Stimulated activated CD8-positive, alpha-beta memory T cell treated with anti-CD3 and anti-CD28 coated beads, Interleukin-4, amount 100 ng/mL, for 24 hours (primary cell): Measurements from ENCODE around the gene YY1.
"Not testable (repeated sequence)": the region's sequence is repeated elsewhere in the genome, so short reads cannot be mapped to it uniquely, and the experiment has no call there.

Experiments used
- DNase-seq: peaks from one replicate; pipeline ENCODE4 v3.0.0-alpha.2; 2020; ENCODE audit warnings: low read depth

YY1 gene

GRCh38 chr14:100243020-100243419 lies 4.1 kb downstream of the YY1 start:
- DNase-seq = no peak

DNA sequence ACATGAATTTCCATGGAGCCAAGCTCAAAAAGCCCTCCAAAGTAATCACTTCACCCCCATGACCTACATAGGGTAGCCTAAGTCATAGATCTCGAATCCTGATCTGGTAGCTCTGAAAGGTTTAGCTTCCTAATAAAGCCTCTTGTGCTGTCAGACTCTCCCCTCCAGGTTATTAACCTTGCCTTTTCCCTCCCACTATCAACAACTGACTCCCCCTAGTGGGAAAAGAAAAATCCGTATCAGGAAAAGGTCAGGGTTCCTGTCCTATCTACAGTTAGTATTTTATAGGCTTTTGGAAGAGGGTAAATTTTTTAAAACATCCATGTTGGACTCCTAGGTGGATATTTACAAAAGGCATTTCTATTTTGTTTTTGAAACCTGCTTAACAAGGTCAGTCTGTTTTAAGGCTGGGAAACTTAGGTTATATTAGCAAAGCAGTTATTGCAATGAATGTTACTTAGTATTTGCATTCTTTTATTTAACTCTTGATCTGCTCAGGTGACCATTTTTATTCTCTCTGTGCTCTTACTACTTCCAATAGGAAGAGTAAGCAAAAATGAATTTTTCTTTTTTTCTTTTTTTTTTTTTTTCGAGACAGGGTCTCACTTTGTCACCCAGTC lies 8.0 kb downstream of the YY1 start:
- no peak for DNase-seq

GRCh38 chr14:100250732-100251465 lies 12.0 kb downstream of the YY1 start:
- no peak for DNase-seq

GRCh38 chr14:100252684-100253083 lies 13.7 kb downstream of the YY1 start:
- DNase-seq = no peak

DNA sequence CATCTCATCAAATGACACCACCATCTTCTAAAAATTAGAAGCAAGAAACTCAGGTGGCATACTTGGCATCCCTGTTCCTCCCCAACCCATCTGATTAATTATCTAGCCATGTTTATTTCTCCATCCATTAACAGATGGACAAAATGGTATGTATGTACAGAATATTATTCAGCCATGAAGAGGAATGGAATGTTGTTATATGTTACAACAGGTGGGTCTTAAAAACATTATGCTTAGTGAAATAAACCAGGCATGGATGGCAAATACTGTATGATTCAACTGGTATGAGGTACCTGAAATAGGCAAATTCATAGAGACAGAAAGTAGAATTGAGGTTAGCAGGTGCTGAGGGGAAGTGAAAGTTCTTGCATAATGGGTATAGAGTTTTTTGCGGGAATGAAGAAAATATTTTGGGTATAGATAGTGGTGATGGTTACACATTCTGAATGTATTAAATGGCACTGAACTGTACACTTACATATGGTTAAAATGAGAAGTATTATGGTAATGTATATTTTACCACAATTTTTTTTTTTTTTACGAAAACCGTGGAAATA lies 17.5 kb downstream of the YY1 start:
- DNase-seq = no peak

- no peak for DNase-seq
These were observed 22.7 kb downstream of the YY1 start for GRCh38 chr14:100261621-100262020.

GRCh38 chr14:100262545-100262944 lies 23.6 kb downstream of the YY1 start:
- no peak for DNase-seq

DNA sequence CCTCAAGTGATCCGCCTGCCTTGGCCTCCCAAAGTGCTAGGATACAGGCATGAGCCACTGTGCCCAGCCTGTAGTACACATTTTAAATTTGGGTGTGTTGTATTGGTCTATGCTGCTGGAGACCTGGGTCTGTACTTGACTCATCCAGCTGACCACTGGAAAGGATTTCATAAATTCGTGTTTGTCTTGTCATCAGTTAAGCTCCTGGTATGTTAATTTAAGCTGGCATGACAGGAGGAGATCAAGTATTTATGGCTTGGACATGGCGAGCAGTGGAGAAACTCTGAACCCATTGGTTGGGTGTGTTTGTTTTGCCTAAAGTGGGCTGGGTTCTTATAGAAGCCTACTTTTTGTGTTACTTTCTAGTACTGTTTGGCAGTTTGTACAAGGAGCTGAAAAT lies 24.2 kb downstream of the YY1 start:
- DNase-seq = no peak

DNA sequence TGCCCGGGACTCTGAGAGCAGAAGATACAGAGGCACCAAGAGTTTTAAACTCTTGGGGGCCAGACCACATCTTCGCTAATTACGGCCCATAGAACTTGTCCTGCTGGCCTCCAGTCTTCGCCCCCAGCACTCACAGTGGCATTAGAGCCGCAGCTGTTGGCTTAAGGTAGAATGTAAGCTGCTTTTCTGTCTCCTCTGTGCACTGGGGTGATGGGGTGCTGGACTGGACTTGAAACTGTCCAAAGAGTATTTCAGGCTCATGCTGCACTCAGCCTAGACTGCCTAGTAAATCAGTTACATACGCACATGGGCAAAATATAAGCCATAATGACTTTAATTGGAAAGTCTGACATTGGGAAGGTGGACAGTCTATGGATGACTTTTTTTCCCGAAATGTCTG lies 29.0 kb downstream of the YY1 start:
- DNase-seq = no peak

DNA sequence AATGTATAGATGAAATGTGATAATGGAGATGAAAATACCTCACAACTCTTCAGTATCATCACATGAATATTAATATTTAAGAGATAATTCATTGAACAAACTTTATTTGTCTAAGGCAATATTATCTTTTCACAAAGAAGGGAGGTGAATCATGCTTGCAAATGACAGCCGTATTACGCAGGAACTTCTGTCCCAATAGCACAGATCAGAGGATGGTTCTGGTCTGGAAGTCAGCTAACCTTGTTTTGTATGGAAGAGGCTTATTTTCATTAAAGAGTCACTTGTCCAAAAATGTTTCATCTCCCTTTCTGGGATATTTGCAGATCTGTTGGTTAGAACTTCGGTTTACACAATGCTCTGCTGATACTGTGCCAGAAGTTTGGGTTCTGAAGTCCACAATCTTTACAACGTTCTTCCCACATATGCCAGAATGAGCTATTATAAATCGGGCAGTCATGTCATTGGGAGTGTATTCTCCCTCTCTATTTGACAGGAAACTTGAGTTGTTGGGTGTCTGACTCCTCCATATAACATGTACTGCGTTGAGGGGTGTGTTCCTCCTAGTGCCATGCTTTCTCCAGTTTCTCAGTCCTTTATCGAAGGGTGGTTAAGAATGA lies 29.8 kb downstream of the YY1 start:
- no peak for DNase-seq

DNA sequence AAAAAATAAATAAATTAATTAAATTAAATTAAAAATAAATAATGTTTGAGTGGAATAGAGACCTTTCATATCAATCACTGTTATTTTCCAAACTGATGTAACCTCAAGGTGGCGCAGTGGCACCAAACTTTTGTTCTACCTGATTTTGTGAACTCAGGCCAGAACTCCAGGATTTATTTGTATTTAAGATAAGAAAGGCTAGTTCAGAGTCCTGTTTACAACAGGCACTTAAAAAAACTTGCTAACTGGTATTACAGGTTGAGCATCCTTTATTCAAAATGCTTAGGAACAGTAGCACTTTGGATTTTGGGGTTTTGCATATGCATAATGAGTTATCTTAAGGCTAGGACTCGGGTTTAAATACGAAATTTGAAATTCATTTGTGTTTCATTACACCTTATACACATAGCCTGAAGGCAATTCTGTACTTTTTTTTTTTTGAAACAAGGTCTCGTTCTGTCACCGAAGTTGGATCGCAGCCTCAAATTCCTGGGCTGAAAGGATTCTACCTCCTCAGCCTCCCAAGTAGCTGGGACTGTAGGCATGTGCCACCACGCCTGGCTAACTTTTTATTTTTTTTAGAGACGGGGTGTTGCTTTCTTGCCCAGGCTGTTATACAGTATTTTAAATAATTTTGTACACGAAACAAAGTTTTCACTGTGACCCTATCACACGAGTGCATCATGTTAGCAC lies 32.4 kb downstream of the YY1 start:
- DNase-seq = no peak

DNA sequence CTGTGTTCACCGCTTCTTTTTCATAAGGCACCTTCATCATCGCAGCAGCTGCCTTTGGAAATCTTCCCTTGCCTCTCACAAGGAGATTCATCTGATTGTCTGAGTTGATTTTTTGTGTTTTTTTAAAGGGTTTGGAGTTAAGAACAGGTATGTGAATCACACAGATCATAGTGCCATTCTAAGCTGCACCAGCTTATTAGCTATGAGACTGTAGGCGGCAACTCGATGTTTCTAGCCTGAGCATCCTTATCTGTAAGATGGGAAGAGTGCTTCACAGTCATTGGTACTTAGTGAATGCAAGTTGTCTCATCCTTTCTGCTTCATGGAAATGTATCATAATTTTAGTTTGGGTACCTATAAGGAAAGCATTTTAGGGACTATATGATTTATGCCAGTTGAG lies 35.3 kb downstream of the YY1 start:
- DNase-seq = no peak

- DNase-seq = no peak
These were observed 36.3 kb downstream of the YY1 start for GRCh38 chr14:100275214-100275613.

- DNase-seq = no peak
These were observed 39.8 kb downstream of the YY1 start for GRCh38 chr14:100278702-100279101.

DNA sequence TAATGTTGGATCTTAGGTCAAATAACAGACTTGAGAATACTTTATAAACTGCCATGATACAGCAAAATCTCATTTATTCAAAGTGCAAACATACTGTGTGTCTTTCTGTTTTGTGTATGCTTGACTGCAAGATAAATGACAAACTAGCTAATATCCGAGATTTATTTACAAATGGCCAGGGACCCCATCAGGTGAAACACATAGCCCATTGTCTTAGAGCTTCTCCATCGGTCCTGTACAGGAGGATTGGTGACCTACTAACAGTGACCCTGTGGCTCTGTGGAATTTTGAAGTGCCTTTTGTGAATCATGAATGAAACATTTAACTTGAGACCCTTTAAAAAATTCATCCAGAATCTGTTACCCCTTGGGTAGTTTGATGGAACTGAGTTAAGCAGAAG lies 40.2 kb downstream of the YY1 start:
- no peak for DNase-seq

DNA sequence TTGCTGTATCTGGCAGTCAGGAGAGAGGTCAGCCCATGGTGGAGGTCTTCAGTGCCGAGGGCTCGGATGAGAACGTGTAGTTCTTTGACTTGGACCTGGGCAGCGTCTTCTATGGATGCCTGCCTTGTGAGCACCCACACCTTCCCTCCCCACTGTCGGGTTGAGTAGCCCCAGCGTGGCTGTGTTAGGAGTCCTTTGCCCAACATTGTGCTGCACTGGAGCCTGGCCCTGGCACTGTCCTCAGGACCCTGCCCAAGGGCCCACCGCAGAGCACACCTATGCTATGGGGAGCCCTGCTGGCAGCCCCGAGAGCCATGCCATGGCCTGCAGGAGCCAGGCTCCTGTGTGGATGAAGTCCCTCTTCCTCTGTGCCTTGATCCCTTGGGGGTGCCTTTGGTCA lies 40.6 kb downstream of the YY1 start:
- DNase-seq = no peak

DNA sequence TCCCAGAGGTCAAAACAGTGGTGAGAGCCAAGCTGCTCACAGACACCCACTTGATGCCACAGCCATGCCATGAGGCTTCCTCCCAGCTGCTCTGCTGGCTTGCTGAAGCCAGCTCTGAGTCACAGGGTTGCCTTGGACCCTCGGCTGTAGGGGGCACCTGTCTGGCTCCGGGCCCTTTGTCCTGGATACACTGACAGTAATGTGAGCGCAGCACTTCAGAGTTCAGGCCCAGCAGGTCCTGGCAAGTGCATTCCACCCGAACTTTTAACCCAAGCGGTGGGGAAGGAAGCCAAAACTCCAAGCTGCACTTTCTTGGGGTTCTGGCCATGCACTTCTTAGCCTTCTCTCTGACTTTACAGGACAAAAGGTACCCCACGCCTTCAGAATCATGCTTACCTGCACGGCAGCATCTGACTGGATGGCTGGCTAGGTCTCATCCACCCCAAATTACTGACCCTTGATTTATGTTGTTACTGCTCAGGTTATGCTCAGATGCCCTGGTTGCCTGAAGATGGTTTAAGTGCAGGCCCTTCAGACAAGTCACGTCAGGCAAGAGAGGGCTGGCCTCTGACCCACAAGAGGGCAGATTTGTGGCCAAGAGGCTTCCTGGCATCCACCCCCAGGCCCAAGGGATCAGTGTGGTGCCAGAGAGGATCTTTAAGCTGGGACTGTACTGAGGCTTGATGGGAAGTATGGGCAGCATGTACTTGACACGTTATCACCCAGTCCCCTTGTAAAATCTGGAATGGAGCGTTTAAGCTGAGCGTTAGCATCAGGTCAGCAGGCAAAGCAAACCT lies 42.5 kb downstream of the YY1 start:
- DNase-seq = no peak

- DNase-seq = no peak
These were observed 43.1 kb downstream of the YY1 start for GRCh38 chr14:100282083-100282350.

- no peak for DNase-seq
These were observed 43.9 kb downstream of the YY1 start for GRCh38 chr14:100282766-100283419.

DNA sequence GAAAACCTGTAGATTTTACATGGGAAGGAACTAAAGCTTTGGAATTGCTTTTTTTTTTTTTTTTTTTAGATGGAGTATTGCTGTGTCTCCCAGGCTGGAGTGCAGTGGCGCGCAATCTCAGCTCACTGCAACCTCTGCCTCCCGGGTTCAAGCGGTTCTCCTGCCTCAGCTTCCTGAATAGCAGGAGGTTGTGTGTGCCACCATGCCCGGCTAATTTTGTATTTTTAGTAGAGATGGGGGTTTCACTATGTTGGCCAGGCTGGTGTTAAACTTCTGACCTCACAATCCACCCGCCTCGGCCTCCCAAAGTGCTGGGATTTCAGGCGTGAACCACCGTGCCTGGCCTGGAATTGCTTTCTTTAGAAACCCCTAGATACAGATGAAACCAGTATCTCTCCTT lies 44.5 kb downstream of the YY1 start:
- DNase-seq = not testable (repeated sequence)
